ENCODE measurements around the gene PON2. TPM values are rescaled to one million over a fixed set of nuclear protein-coding genes. Genes with fewer than 3 reads are reported as not detected.

Gene PON2
- total and polyA plus RNA-seq, 2 of the 13 experiments (the other 11 are each of a cell fraction or from before 2014, with no cell fraction given) = 202 to 217 TPM

- TF ChIP-seq ZNF746 (CRISPR knock-in tag; IDR thresholded peaks at IDR 0.05) (no peak), ZNF660 (CRISPR knock-in tag; IDR thresholded peaks at IDR 0.05; ENCODE audit: borderline replicate concordance, low read depth) (no peak)
Observed at GRCh38 chr7:95405208-95405607, 29.6 kb downstream of the PON2 start (continued).

- intact Hi-C loops (cut with micrococcal nuclease; ENCODE audit: unreplicated experiment) = no loop called here
- Histone ChIP-seq H4K20me1 (ENCODE audit: insufficient read depth, low read length) (no peaks in the 10 kb centered on the region; the same call in 1 of the 2 replicates), H3K27me3 (ENCODE audit: control insufficient read depth in 1 of 2, insufficient read depth in 2 of 2, low read length in 2 of 2) (no peaks in the 10 kb centered on the region), H3K9me3 (ENCODE audit: low read length) (no peaks in the 10 kb centered on the region), H2AFZ (ENCODE audit: low read length) (no peak overlapping the region), H3K4me3 (replicated peaks in 1 of 3; ENCODE audit: insufficient read depth in 1 of 3, low read depth in 2 of 3, low read length in 3 of 3) (no peak overlapping the region), H3K27ac (ENCODE audit: extremely low read length, insufficient read depth, low read length) (no peak overlapping the region), H3K4me1 (ENCODE audit: insufficient read depth, low read length) (peaks cover 21% of the 10 kb centered on the region), H3K79me2 (ENCODE audit: insufficient read depth, low read length) (no peaks in the 10 kb centered on the region), H3K4me2 (ENCODE audit: low read depth, low read length) (no peak overlapping the region), H3K36me3 (replicated peaks in 1 of 2; ENCODE audit: control insufficient read depth in 1 of 2, insufficient read depth in 2 of 2, low read length in 2 of 2) (peaks cover 3 to 37% of the 10 kb centered on the region in 2 experiments; a peak in 3 of 5 replicates), H3K9ac (ENCODE audit: insufficient read depth, low read depth, low read length) (no peak overlapping the region)
- no TSS peak for BruUV-seq (replicated peaks)
- FAIRE-seq (no peak), DNase-seq (ENCODE audit: low spot score) (no peak), ATAC-seq (no peak)
- CTCF ChIA-PET (ENCODE audit: low intra/inter-chr PET ratio, low total read pairs) = no interaction called here
- in situ Hi-C loops (cut with HindIII; ENCODE audit: extremely low pct_ligation_motif_present, low pct_unique_long_range_greater_than_20kb) = no loop called here
- TF ChIP-seq IRF2 (CRISPR knock-in tag; IDR thresholded peaks at IDR 0.05) (no peak), RNF219 (CRISPR knock-in tag; IDR thresholded peaks at IDR 0.05) (no peak)
- POLR2A ChIA-PET = no interaction called here
- 82% methylated on average over 4 of the region's 4 CpGs for WGBS (ENCODE audit: low lambda C conversion rate)
Observed at GRCh38 chr7:95404316-95404865, 30.4 kb downstream of the PON2 start.

All from HepG2 (cell line).